AG09309 (cell line): Measurements from ENCODE around the gene FBLIM1.

Source experiments
- DNase-seq: peaks from one replicate; pipeline ENCODE4 v3.0.0-alpha.2; 2010; ENCODE audit warnings: low read depth
- H3K4me3 ChIP-seq: 2 replicates; pipeline ENCODE4 v1.5.1; 2011; ENCODE audit warnings: mild to moderate bottlenecking, low read depth, low read length, moderate library complexity; ENCODE audit not compliant: control insufficient read depth
- TF ChIP-seq, protein P1 (sequence below): IDR thresholded peaks from 2 replicates; pipeline ENCODE4 v1.5.1; 2011; ENCODE audit warnings: mild to moderate bottlenecking, low read depth, low read length, inconsistent platforms; ENCODE audit not compliant: insufficient read depth, control insufficient read depth; ENCODE audit errors: missing control alignments

FBLIM1 gene

DNA sequence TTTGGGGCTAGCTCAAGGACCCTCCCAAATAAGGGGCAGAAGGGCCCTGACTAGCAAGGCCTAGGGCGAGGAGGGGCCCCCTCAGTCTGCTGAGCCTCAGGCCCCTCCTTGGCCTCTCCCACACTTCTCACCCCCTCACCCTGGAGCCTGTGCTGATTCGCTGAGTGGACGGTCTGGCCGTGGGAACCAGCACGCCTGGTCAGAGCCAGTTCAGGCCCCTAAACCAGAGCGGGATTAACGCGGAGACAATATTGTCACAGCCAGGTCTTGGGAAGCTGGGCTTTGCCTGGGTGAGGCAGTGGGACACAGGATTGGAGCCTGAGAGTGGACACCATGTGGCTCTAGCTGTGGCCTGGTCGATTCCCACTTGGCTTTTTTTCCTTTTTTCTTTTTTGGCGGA lies 4.8 kb upstream of the FBLIM1 start:
- H3K4me3 ChIP-seq = no peak overlapping the region
- TF ChIP-seq, protein P1, sequence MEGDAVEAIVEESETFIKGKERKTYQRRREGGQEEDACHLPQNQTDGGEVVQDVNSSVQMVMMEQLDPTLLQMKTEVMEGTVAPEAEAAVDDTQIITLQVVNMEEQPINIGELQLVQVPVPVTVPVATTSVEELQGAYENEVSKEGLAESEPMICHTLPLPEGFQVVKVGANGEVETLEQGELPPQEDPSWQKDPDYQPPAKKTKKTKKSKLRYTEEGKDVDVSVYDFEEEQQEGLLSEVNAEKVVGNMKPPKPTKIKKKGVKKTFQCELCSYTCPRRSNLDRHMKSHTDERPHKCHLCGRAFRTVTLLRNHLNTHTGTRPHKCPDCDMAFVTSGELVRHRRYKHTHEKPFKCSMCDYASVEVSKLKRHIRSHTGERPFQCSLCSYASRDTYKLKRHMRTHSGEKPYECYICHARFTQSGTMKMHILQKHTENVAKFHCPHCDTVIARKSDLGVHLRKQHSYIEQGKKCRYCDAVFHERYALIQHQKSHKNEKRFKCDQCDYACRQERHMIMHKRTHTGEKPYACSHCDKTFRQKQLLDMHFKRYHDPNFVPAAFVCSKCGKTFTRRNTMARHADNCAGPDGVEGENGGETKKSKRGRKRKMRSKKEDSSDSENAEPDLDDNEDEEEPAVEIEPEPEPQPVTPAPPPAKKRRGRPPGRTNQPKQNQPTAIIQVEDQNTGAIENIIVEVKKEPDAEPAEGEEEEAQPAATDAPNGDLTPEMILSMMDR = no peak

DNA sequence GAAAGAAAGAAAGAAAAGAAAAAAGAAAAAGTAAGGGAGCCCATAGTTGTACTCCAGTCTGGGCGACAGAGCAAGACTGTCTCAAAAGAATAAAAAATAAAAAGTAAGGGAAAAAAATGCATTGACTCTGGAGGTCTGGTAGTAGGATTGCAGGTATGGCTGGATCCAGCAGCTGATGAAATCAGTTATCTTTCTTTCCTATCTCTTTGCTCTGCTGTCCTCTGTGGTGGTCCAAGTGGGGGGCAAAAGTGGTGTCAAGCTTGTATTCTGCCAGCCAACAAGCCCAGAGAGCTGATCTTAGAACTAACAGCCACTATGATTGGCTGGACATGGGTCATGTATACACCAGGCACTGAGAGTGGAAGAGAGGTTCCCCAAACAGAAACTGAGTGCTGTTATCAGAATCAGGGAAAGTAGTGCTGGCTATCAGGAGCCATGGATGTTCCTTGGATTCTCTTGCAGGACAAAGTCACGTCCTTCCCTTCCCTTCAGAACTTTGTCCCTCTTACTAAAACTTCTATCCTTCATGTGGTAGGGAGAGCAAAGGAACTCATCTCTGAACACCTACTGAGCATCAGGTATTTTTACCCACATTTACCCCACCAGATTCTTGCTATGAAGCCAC lies 3.5 kb upstream of the FBLIM1 start:
- H3K4me3 ChIP-seq = no peak overlapping the region
- no peak for DNase-seq
- TF ChIP-seq, protein P1 = no peak

More for the DNA sequence above, 4.8 kb upstream of the FBLIM1 start:
- DNase-seq = no peak

DNA sequence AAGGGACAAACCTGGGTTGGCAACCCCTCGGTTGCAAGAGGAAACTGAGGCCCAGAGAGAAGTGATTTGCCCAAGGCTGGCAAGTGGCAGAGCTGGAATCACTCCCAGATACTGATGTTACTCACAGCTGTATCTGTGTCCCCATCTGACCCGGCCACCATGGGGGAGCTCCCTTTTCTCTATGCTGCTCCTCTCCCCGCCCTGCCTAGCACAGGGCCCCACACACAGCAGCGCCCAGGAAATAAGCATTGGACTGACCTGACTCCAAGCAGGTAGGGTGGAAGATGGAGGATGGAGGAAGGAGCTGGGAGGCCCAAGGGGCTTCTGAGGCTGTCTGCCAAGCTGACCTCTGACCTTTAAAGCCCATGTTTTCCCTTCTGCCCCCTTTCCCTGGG lies 3.0 kb upstream of the FBLIM1 start:
- H3K4me3 ChIP-seq = no peak overlapping the region
- DNase-seq = no peak

DNA sequence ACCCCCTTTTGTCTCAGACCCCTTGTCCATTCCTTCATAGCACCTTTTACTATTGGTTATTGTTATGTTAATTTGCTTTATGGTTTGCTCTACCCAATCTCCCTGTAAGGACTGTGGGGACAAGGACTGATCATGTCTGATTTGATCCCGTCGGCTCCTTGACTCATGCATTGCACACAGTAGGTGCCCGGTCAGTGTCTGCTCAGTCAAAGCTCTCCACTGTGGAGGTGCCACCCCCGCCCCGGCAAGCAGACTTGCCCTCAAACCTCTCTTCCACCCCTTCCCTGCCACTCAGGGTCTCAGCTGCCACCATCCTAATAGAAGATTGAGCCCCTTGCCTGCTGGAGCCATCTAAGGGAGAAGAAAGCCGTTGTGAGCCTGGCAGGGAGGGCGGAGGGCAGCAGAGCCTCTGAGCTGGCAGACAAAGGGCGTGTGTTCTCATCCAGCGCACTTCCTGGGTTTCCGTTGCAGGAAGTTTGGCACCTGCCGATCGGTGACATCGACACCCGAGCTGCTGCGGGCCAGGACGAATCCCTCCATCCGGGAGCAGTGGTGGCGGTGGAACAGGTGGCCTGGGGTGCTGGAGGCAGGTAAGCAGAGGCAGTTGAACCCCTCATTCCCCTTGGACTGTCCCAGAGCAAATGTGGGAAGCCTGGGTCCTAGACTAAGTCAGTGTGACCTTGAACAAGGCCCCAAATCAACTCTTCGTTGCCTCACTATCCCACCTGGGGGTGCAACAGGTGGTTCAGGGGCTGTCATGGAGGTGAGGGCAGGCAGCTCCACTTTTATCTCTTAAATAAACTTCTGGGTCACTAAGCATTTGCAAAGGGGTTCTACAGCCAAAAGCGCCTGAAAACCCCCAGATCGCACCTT lies 2.2 kb upstream of the FBLIM1 start:
- DNase-seq = no peak
- TF ChIP-seq, protein P1 = no peak
- H3K4me3 ChIP-seq = no peak overlapping the region

More for the DNA sequence above, 3.0 kb upstream of the FBLIM1 start:
- TF ChIP-seq, protein P1 = no peak

DNA sequence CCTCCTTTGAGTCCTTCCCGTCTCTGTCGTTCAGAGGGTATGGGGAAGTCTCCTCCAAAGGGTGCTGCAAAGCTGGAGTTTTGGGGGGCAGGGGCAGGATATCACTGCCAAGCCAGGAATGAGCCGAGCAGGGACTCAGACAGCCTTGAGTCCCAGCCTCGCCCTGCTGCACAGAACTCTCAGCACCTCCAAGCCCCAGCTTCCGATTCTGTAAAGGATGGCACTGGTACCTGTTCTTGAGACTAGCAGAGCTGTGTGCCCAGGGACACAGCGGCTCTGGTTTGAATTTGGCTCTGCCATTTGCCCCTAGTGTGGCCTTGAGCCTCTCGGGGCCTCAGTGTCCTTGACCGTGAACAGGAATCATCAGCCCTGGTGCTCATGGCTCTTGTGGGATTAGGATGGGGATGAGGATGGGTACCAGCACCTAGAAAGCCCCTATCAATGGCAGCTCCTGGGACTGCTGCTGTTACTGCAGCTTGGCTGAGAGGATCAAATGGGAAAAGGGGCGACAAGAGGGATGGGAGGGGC lies 1.5 kb upstream of the FBLIM1 start:
- no peak overlapping the region for H3K4me3 ChIP-seq
- TF ChIP-seq, protein P1 = no peak
- no peak for DNase-seq

DNA sequence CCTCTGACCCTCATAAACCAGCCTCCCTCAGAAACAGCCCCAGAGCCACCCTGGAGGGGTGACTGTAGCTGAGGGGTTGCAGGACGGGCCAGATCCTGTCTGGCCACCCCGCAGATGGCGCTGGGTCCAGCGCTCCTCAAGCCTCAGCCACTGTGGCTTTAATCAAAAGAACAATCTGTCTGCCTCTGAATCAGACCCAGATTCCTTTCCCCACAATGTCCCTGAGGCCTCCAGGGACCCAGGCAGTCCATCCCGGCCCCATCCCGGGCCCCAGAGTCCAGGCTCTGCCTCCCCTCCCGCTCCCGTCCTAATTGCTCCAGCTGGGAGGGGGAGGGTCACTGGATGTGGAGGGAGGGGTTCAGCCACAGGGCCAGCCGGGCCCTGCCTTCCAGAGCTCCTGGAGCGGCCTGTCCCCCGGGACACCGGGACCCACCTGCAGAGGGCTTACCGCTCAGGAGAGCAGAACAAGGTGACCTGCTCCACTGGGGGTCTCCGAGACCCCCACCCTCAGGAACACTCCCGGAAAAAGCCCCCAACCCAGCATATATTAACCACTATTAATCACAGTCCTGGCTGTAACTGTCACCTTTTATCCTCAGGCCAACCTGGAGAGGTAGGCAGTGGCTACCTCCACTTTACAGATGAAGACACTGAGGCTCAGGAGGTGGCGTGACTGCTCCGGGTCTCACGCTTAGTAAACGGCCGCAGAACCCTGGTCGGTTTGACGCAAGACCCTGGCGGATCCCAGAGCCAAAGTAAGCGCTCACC lies 836 bp upstream of the FBLIM1 start:
- H3K4me3 ChIP-seq = peak overlapping the region; percentile 63
- DNase-seq = no peak
- TF ChIP-seq, protein P1 = no peak
